HUES64 (cell line): Measurements from ENCODE around the gene TRAPPC2L. TPM values are rescaled to one million over a fixed set of nuclear protein-coding genes. Genes with fewer than 3 reads are reported as not detected.

Experiments used
- H3K27ac ChIP-seq: 2 replicates; pipeline ENCODE4 v1.7.0; 2013; ENCODE audit warnings: low read depth, low read length, inconsistent platforms
- H3K27me3 ChIP-seq: 2 replicates; pipeline ENCODE4 v1.6.1; 2013; ENCODE audit warnings: mild to moderate bottlenecking, low read length; ENCODE audit not compliant: insufficient read depth
- H3K36me3 ChIP-seq: 2 replicates; pipeline ENCODE4 v1.6.1; 2013; ENCODE audit warnings: mild to moderate bottlenecking, low read length; ENCODE audit not compliant: insufficient read depth
- H3K4me1 ChIP-seq: 2 replicates; pipeline ENCODE4 v1.6.1; 2013; ENCODE audit warnings: mild to moderate bottlenecking, low read length, moderate library complexity; ENCODE audit not compliant: insufficient read depth
- H3K4me3 ChIP-seq: 2 replicates; pipeline ENCODE4 v1.5.1; 2013; ENCODE audit warnings: mild to moderate bottlenecking, low read length, moderate library complexity
- H3K9ac ChIP-seq: 2 replicates; pipeline ENCODE4 v1.6.1; 2013; ENCODE audit warnings: mild to moderate bottlenecking, low read depth, low read length
- H3K9me3 ChIP-seq: 2 replicates; pipeline ENCODE4 v1.6.1; 2013; ENCODE audit warnings: low read depth, low read length; ENCODE audit not compliant: insufficient read depth
- WGBS: fragments of 150-250, 120-280 bp; methylation state at CpG from one replicate; pipeline ENCODE4 v1.1.7; 2013; ENCODE audit warnings: missing lambda C conversion rate; 5-methylcytosine and 5-hydroxymethylcytosine counted together
- polyA plus RNA-seq, 2 experiments: library from polyadenylated mRNA; stranded (reverse); fragments of 50-300 nt; gene quantifications; one replicate each; pipeline ENCODE4 v1.2.3, GENCODE V29; 2013

Gene TRAPPC2L, protein sequence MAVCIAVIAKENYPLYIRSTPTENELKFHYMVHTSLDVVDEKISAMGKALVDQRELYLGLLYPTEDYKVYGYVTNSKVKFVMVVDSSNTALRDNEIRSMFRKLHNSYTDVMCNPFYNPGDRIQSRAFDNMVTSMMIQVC
- polyA plus RNA-seq (2013, experiment 1 of 2): 106 TPM
- 92.3 TPM for polyA plus RNA-seq (2013, experiment 2 of 2)

DNA sequence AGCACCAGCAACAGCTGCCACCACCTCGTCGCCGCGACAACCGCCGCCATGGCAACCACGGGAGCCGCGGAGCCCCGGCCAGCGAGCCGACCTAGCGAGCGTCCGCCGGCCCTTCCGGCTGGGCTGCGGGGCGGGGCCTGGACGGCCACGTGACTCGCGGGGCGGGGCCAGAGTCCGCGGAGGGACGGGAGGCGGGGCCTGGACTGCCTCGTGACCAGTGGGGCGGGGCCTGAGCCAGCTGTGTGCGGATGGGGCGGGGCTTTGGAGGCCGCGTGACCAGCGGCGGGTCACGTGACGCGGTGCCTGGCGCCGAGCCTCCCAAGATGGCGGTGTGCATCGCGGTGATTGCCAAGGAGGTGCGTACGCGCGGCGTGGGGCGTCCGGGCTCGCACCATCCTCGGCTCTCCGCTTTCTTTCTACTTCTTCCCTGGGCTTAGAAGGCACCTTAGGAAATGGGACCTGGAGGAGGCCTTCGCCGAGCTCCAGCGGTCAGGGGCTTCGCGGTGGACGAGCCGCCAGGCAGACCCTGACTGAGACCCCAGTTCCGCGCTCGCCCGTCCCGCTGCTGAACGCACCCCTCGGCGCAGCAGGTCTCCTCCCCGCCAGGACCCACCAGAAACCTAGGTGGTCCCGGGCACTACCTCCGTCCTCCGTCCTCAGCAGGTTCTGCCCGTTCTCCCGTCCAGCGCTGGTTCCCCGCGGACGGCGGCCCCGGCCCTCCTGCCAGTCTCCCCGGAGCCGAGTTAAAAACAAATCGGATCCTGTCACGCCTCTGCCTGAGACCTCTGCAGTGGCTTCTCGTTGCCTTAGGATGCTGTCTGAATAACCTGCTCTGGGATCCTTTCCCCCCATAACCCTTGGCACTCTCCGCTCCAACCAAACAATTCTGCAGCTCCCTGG, at the start of gene TRAPPC2L, which contains the start of gene GALNS:
Gene TRAPPC2L, plus strand, starts transcription at position 300 of the 900 bp plus-strand sequence. Its CDS starts 24 bp downstream, at position 324.
Gene GALNS, minus strand, starts transcription at position 120 of the 900 bp plus-strand sequence. Its CDS starts 70 bp downstream, at position 50.
- H3K9ac ChIP-seq: peak within 1 kb of the TSS; percentile 84
- H3K27ac ChIP-seq: peak within 1 kb of the TSS; percentile 36
- H3K36me3 ChIP-seq: peaks cover 37% of the 10 kb centered on the region
- peak within 1 kb of the TSS; percentile 76 for H3K4me3 ChIP-seq
- H3K4me1 ChIP-seq: peaks cover 4% of the 10 kb centered on the region; the same call in 1 of the 2 replicates
- no peaks in the 10 kb centered on the region for H3K27me3 ChIP-seq
- under 1% methylated on average over 87 of the region's 87 CpGs for WGBS
- no peaks in the 10 kb centered on the region for H3K9me3 ChIP-seq

DNA sequence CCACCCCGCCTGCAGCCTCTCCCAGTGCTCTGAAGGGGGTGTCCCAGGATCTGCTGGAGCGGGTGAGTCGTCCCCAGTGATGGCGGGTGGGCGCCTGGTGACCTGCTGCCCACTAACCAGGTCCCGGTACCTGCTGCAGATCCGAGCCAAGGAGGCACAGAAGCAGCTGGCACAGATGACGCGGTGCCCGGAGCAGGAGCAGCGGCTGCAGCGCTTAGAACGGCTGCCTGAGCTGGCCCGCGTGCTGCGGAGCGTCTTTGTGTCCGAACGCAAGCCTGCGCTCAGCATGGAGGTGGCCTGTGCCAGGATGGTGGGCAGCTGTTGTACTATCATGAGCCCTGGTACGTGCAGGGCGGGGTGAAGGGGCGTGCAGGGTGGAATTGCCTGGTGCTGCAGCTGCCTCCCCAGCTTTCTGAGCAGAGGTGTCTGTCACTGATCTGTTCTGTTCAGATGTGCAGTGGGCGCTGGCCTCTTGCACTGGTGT, 49.7 kb upstream of the TRAPPC2L start:
- Histone ChIP-seq H3K4me3 (no peak overlapping the region), H3K27ac (no peak overlapping the region), H3K27me3 (no peaks in the 10 kb centered on the region), H3K36me3 (peaks cover 61% of the 10 kb centered on the region), H3K9ac (no peak overlapping the region), H3K9me3 (no peaks in the 10 kb centered on the region), H3K4me1 (no peaks in the 10 kb centered on the region)
- WGBS: 95% methylated on average over 24 of the region's 24 CpGs

DNA sequence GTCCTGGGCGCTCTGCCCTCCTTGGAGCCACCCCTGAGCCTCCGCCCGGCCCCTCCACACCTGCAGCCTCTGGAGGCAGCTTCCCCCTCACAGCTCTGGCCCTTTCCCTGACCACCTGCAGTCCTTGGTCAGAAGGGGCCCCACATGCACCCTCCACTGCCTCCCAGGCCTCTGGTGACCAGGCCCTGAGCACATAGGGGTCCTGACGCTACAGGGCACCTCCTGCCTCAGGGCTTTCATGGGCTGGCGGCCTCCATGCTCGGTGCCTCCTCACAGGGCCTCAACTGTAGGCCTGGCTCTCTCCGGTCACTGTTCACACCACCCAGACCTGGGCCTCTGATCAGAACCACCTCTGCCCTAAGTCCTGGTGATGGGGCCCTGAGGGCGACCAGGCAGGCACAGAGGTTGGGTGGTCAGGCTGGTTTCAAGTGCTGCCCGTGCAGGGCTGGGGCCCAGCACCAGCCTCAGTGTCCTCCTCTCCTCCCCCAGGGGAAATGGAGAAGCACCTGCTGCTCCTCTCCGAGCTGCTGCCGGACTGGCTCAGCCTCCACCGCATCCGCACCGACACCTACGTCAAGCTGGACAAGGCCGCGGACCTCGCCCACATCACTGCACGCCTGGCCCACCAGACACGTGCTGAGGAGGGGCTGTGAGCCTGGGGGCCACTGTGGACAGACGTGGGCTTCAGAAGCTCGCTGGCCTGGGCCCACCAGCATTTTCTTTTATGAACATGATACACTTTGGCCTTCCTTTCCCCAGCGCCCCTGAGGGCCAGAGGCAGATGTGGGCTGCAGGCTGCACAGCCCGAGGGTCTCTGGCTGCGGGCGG, 49.1 kb upstream of the TRAPPC2L start:
- Histone ChIP-seq H3K27ac (peak overlapping the region; percentile 33; the same call in 1 of the 2 replicates), H3K9ac (no peak overlapping the region), H3K4me3 (no peak overlapping the region), H3K27me3 (no peaks in the 10 kb centered on the region), H3K9me3 (no peaks in the 10 kb centered on the region), H3K36me3 (peaks cover 61% of the 10 kb centered on the region), H3K4me1 (no peaks in the 10 kb centered on the region)
- 90% methylated on average over 26 of the region's 26 CpGs for WGBS

DNA sequence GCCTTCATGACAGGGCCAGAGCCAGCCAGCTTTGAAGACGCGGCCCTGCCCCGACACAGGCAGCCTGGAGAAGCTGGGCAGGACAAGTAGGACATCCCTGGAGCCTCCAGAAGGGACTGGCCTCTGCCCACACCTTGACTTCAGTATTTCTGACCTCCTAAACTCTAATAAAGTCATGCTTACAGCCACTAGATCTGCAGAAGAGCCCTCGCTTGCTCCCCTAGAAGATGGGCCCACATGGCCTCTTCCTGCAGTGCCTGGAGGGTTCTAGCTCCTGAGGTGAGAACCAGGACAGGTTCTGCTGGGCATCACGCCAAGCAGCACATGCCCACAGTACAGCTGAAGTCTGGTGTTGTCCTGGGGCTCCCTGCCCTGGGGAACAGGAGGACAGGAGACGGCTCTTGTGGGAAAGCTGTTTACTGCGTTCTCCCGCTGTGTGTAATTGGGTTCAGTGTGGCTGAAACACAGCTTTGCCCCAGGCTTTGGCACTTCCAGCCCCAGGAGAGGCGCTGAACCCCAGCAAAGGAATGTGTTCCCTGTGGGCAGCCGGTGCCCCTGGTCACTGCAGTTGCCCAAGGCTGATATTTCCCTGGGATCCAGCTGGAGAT, 47.8 kb upstream of the TRAPPC2L start:
- 94% methylated on average over 10 of the region's 10 CpGs for WGBS
- Histone ChIP-seq H3K27ac (no peak overlapping the region; the same call in 1 of the 2 replicates), H3K9me3 (no peaks in the 10 kb centered on the region), H3K9ac (no peak overlapping the region), H3K27me3 (no peaks in the 10 kb centered on the region), H3K4me3 (no peak overlapping the region), H3K36me3 (peaks cover 61% of the 10 kb centered on the region), H3K4me1 (no peaks in the 10 kb centered on the region)

DNA sequence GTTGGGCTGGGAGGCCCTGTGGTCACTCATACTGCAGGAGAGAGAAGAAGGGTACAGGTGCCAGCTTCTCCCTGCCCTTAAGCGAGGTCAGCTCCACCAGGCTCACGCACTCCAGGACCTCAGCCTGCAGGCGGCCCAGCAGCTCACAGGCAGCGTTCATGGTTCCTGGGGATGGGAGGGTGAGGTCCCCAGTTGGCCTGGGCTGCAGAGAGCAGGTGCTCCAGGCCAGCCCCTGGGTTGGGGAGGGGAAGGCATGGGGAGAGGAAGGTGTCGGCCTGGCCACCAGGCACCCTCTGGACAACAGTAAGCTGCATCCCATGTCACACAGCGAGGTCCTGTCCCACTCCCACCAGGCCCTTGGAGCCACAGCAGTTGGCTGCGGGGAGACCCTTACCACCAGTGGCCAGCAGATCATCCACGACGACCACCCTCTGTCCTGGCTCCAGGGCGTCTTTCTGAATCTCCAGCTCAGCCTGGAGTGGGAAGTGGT, 47.2 kb upstream of the TRAPPC2L start:
- 0 out of 2 replicates have a peak overlapping the region, but pooled peaks have one; percentile 6 for H3K4me3 ChIP-seq
- H3K27me3 ChIP-seq: no peaks in the 10 kb centered on the region
- H3K4me1 ChIP-seq: no peaks in the 10 kb centered on the region
- H3K9me3 ChIP-seq: no peaks in the 10 kb centered on the region
- no peak overlapping the region for H3K9ac ChIP-seq
- peak overlapping the region; percentile 98; the same call in 1 of the 2 replicates for H3K27ac ChIP-seq
- peaks cover 59% of the 10 kb centered on the region for H3K36me3 ChIP-seq
- WGBS: 86% methylated on average over 9 of the region's 10 CpGs

DNA sequence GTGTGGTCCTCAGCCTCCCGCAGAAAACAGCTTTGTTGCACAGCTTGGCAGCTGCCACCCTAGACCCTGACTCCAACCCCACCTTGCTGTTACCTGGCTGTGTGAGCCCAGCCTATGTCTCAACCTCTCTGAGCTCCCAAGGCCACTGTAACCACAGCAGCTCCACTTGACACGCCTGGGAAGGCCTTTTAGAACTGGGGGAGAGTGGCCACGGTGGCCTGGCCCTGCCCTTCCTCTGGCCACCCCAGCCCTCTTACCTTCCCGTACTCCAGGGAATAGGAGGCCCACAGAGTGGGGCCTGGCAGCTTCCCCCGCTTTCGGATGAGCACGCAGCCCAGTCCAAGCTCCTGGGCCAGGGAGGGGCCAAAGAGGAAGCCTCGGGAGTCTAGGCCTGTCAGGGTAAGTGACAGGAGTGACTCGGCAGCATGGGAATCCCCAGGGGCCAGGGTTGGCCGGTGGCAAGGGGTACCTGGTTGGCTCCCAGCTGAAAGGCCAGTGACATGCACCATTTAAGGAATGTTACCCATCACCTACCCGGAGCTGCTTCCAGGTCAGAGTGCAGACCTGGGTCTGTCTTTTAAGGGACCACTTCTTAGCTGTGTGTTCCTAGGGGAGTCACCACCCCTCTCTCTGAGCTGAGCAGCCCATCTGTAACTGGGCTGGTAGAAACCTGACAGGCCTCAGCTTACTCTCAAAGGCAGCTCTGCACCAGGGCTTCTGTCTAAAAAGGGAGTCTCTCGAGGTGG, 46.6 kb upstream of the TRAPPC2L start:
- no peaks in the 10 kb centered on the region for H3K27me3 ChIP-seq

DNA sequence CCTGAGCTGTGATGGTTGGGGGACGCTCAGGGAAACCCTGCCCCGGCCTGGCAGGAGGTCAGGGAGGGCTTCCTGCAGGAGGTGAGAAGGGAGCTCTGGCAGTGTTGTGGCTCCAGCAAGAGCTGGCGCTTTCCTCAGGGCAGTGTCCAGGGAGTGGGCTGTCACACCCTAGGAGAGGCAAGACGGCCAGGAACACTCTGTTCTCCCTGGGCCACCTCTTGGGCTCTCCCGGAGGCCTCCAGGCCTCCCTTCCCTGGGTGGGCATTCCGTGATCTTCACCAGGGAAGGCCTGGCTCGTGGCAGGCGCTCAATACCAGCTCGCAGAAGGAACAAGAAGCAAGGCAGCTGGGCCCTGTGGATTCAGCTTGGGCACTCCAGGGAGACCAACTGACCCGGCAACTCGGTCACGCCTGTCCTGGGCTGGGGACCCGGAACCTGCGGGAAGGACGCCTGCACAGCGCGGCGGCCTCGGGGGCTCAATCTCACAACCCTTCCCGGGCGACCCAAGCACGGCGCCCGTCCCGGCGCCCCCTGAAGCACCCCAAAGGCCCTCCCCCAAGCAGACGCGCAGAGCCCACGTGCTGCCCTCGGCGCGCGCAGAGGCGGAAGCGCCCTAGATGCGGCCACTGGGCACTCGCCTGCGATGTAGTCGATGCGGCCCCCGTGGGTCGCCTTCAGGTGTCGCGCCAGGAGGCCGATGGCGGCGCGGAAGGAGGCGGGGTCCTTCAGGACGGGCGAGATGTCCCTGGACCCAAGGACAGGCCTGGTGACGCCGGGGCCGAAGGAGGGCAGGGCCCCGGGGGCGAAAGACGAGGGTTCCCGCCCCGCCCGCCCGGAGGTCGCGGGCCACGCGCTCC, 45.8 kb upstream of the TRAPPC2L start:
- H3K27ac ChIP-seq: peak overlapping the region; percentile 98
- no peaks in the 10 kb centered on the region for H3K4me1 ChIP-seq

More for the DNA sequence above, 46.6 kb upstream of the TRAPPC2L start:
- Histone ChIP-seq H3K27ac (peak overlapping the region; percentile 98; the same call in 1 of the 2 replicates), H3K9ac (peak overlapping the region; percentile 96), H3K4me3 (peak overlapping the region; percentile 73), H3K4me1 (no peaks in the 10 kb centered on the region), H3K9me3 (no peaks in the 10 kb centered on the region), H3K36me3 (peaks cover 53% of the 10 kb centered on the region)
- 68% methylated on average over 12 of the region's 12 CpGs for WGBS

DNA sequence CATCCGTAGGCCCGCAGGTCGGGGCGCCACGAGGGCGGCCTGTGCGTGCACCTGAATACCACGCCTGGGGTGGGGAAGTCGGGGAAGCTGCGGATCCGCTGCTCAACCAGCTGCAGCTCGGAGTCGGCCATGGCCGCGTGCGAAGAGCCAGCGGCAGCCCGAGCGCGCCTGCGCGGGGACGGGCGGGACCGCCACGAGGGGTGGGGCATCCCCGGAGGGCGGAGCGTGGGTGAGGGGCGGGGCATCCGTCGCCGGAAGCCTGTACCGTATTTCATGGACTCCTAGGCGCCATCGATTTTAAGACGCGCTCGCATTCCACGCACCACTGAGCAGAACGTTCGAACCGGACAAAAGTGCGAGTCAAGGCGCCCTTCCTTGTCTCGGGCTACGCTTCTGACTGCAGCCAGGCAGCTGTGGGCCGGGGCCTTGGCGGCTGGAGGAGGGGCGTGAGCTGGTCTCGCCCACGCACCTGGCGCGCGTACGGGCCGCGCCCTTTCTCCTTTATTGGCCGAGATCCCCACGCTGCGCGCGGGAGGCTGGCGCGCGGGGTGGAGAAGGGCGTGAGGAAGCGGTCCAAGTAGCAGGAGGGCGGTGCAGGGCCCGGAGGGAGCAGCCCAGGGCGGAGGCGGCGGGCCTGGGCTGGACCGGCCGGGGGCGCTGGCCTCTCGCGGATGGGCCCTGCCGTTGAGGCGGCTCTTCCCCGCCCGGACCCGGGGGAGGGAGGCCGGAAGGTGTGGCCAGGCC, 45.0 kb upstream of the TRAPPC2L start, which contains the start of gene APRT:
Gene APRT, minus strand, starts transcription at position 160 of the 744 bp plus-strand sequence. Its CDS starts 29 bp downstream, at position 131.
- no peaks in the 10 kb centered on the region for H3K27me3 ChIP-seq
- H3K4me1 ChIP-seq: no peaks in the 10 kb centered on the region
- H3K36me3 ChIP-seq: peaks cover 37% of the 10 kb centered on the region
- H3K9ac ChIP-seq: peak within 1 kb of the TSS; percentile 96
- WGBS: under 1% methylated on average over 84 of the region's 84 CpGs
- peak within 1 kb of the TSS; percentile 98 for H3K27ac ChIP-seq
- H3K9me3 ChIP-seq: no peaks in the 10 kb centered on the region
- H3K4me3 ChIP-seq: peak within 1 kb of the TSS; percentile 73

More for the DNA sequence above, 45.8 kb upstream of the TRAPPC2L start:
- Histone ChIP-seq H3K36me3 (peaks cover 45% of the 10 kb centered on the region), H3K27me3 (no peaks in the 10 kb centered on the region), H3K4me3 (peak overlapping the region; percentile 73), H3K9ac (peak overlapping the region; percentile 96), H3K9me3 (no peaks in the 10 kb centered on the region)
- WGBS: 3% methylated on average over 65 of the region's 65 CpGs
